NCI-H82 (cell line): ENCODE measurements around the gene FAM83B.
"Not testable (repeated sequence)": the region's sequence is repeated elsewhere in the genome, so short reads cannot be mapped to it uniquely, and the experiment has no call there.

Source experiments
- DNase-seq: peaks from one replicate; lab custom pipeline; 2025; lab: John Stamatoyannopoulos, UW

FAM83B gene

DNA sequence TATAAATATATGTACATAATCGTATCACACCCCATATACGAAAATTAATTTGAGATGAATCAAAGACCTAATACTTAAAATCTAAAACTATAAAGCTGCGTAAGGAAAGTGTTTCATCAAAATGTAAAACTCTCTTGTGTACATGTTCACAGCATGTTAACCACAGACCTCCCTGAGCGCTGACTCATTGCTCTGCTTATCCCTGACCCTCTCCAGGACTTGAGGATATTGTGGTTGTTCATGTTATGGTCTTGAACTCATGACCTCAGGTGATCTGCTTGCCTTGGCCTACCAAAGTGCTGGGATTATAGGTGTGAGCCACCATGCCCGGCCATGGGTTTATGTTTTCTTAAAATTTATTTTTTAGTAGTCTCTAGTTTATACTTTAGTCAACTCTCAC is 14.2 kb downstream of the FAM83B start:
- DNase-seq: no peak

DNA sequence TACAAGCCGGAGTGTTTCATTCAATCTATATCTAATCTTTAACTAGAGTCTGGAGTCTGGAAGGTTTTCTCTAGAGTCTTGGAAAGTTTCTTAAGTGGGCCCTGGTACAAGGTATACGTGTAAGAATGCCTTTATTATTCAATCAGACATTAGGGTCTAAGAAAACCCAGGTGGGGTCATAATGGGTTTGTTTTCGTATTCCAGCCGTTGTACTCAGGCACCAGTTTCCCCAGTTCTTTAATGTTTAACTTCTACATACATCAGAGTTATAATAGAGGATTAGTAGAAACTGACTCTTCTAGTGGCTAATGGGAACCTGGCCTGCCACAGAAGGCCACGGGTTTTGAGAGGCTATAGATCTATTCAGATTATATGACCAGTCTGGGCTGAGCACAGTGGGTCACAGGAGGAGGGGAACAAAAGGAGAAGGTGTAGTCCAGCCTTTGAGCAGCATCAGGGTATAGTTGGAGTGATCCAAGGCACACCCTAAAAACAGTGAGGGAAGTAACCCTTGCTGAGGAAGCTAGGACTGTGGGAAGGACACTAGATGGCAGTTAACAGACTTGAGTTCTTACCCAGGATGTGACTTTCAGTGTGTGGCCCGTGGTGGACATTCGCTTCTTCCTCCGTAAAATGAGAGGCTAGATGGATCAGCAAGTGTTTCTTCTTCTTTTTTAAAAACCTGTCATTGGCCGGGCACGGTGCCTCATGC is 15.5 kb downstream of the FAM83B start:
- no peak for DNase-seq

DNA sequence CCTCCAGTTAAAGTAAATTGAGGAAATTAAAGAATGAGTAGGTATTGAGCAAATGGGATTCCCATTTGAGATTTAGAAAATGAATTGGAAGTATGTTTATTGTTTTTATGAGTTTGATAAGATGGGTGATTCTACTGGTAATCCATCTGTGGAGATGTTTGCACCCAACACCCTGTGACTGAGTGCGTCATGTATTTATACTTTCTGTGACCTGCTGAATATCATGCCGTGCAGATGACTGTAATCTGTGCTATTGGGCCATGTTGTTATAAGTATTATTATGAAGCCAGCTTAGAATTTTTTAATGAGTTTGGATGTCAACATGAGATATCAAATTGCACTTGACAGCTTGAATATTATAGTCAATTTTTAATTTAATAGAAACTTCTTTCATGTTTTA is 17.7 kb downstream of the FAM83B start:
- DNase-seq: no peak

DNA sequence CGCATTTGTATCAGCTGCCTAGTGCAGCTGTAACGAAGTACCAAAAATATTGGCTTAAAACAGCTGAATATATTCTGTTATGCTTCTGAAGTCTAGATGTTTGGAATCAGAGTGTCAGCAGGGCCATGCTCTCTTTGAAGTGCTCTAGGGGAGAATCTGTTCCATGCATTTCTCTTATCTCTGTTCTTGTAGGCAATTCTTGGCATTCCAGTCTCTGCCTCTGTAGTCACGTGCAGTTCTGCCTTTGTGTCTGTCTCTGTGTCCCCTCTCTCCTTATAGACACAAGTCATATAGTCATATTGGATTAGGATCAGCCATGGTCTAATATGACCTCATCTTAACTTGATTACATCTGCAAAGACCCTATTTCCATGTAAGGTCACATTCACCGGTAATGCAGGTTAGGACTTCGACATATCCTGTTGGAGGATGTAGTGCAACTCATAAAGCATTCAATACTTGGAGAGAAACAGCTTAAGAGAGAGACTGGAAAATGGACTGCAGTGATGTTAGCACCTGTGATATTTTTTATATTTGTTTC is 18.6 kb downstream of the FAM83B start:
- DNase-seq: peak; percentile 75

DNA sequence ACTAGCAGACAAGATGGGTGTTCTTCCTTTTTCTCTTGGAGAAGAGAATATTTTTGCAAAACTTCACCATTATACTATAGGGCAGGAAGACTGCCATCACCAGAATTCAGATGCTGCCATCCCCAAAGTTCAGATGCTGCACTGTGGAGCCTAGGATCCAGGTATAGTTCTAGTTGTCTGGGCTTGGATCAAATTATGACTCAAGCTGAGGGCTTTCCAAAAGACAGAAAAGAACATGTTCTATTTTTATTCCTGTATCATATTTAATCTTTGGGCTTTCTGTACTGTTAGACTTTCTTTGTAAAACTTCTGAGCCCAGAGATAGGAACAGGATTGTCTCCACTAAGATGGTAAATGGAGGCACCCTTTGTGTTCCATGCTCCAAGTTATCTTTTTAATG is 22.0 kb downstream of the FAM83B start:
- no peak for DNase-seq

DNA sequence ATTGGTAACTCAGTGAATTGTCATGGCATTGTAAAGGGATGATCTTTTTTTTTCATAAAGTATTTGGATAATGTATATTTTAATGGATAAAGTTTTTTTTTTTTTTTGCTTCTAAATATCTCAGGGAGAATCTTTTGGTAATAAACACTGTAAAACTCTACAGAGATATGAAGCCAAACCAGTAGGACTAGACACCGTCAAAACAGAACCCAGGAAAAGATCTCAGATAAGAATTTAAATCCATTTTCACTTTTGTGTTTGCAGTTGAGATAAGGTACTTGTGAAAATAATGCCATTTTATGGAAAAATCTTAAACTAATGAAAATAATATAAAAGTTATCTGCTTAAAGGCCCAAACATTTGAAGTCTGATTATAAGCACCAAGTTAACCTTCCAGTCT is 27.0 kb downstream of the FAM83B start:
- DNase-seq: no peak

DNA sequence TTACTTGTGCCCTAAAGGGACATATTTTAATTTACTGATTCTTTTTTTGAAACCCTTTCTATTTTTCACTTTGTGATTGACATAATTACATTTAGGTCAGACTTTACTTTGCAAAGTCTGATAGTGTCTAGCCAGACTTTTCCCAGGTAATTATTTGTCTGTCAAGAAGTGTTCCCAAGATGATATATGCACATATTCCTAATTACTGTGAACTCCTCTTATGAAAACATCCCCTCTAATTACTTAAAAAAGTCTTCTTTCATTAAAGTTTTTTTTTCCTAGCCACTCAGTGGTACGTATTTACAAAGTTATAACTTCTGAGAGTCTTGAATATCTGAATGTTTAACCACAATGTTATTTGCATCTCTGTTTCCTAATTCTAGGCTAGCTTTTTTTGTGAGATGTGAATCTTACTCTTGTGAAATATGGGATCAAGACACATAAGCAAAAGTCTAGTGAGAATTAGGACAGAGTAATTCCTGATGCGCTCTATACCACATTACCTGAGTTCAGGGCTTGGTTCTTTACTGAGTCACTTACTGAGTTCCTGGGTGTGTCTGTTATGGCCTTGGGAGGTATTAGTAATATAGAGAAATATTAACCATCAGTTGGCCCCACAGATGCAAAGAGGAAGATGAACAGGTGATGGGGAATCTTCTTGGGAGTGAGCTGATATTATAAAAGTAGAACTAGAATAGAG is 27.9 kb downstream of the FAM83B start:
- DNase-seq: no peak

DNA sequence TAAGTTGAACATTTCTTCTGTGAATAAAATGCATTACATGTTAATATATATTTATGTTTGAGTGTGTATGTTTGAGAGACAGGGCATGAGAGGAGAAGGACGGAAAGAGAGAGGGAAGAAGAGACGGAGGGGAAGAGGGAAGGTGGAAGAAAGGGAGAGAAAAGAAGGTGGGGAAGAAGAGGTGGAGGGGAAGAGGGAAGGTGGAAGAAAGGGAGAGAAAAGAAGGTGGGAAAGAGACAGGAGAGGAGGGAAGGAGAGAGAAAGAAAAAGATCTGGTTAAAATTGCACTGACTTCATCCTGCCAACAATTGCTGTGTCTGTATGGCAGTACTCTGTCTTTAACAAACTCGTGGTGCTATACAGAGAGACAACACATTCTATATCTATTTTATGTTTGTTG is 29.0 kb downstream of the FAM83B start:
- no peak for DNase-seq

DNA sequence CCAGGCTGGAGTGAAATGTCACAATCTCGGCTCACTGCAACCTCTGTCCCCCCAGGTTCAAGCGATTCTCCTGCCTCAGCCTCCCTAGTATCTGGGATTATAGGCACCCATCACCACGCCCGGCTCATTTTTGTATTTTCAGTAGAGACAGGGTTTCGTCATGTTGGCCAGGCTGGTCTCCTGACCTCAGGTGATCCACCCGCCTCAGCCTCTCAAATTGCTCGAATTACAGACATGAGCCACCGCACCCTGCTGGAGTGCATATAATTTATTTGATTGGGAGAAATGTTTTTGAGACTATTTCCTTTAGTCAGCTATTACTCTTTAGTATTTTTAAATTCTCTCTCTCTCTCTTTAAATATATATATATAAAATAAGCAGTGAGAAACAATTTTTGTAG is 29.8 kb downstream of the FAM83B start:
- no peak for DNase-seq

DNA sequence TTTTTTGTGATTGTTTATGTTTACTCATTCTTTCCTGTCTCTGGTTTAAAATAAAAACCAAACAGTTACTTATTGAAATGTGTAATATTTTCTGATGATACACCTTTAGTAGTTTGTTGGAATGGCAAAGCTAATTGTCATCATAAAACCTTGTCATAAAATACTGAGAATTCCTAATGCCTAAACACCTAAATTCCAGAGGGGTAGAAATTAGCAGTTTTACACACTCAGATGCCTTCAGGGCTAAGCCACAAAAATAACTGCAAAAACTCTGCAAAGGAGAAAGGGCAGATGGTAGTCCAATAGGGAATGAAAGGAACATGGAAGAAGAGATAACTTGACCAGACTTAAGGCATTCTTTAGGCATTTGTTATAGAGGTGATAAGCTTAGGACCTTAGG is 30.3 kb downstream of the FAM83B start:
- DNase-seq: no peak

DNA sequence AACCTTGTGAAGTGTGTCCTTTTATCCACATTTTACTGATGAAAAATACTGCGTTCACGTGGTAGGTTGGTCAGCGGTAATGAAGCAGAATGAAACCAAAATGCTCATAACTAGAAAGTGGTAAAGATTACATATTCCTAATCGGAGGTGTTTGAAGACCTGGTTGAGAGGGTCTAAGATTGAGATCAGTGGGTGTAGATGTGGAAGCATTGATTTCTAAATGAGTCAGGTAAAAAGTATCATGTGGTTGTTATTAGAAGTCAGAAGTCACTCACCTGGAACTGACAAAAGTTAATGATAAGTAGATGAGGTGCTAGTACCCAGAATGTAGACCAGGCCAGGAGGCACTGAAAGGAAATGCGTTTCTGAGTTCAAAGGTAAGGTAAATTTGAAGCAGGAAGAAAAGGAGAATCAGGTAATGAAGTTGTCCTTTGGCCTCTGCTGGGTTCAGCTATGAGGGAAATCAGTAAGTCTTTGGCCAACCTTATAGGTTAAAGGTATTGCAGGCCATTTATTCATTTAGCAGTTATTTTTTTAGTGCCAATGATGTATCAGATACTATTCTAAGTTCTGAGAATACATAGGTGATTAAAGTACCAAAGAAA is 31.2 kb downstream of the FAM83B start:
- DNase-seq: no peak

DNA sequence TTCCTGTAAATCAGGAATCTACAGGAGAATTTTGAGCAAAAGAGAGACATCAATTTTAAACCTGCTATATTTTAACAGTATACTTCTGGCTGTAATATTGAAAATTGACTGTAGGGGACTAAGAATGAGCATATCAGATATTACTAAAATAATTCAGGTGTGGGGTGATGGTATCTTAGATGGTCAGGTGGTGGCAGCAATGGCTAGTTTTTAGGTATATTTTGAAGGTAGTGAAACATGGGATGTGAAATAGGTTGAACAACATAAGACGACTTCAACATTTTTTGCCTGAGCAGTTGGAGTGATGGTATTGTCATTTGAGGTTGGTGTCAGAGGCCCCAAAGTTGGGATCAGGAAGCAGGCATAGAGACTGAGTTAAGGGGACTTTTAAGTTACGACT is 32.1 kb downstream of the FAM83B start:
- DNase-seq: no peak

DNA sequence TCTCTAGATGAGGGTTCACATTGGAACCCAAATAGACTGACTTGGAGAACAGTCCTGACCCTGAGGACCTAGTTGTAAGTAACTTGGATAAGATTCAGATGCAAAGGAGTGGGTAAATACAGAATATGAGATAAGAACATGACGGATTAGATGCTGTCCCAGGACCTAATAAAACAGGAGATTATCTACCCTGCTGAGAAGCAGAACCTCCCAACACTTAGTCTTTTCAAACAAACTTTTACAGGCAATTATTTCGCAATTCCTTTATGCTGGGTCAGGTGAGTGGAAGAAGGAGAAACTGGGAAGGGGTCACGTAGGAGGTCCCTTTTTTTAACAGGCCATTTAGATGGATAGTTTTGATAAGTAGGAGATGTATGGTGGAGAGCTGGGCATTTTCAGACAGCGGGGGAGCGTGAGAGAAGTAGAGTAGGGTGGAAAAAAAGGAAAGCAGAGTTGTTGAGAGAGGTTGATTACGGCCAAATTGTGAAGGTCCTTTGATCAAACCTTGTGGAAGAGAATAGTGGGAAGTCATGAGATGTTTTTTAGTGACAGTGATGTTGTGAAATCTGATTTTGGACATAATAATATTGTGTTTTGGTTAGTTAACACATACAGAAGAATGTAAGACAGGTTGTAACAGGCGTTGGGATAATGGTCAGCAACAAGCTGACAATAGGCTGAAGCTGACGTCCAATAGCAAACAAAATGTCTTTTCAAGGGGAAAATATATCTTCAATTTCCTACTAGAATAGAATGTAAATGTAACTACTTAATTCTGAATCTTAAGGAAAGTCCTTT is 32.8 kb downstream of the FAM83B start:
- DNase-seq: no peak

DNA sequence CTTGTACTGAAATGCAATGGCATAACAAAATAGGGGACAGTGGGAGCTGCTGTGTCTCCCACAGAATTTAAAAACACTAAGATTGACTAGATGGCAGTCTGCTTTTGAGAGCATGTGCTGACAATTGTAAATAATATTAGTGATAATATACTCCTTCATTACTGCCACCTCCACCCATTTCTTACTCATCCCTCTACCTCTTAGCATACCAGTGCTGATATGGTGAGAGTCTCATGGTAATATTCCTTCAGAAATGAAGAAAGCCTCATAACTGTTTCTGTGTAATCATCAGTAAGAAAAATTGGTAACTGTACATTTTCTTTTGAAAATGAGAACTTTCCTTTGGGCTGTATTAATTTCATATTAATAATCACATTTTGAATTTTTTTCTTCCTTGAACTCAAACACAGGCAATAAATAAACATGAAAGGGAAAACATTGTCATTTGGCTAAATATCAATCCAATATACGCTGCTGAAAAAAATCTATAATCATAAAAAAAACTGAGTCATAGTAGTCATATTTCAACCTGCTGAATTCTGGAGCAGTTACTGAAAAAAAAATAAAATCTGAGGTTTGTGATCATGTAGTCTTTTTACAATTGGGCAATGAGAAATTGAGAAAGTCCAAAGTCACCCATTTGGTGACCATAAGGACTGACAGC is 34.6 kb downstream of the FAM83B start:
- no peak for DNase-seq

DNA sequence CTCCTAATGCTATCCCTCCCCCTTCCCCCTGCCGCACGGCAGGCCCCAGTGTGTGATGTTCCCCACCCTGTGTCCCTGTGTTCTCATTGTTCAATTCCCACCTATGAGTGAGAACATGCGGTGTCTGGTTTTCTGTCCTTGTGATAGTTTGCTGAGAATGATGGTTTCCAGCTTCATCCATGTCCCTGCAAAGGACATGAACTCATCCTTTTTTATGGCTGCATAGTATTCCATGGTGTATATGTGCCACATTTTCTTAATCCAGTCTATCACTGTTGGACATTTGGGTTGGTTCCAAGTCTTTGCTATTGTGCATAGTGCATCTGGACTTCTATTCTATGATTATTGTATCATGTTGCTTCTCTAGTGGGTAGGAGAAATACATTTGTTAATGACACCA is 35.3 kb downstream of the FAM83B start:
- DNase-seq: not testable (repeated sequence)

DNA sequence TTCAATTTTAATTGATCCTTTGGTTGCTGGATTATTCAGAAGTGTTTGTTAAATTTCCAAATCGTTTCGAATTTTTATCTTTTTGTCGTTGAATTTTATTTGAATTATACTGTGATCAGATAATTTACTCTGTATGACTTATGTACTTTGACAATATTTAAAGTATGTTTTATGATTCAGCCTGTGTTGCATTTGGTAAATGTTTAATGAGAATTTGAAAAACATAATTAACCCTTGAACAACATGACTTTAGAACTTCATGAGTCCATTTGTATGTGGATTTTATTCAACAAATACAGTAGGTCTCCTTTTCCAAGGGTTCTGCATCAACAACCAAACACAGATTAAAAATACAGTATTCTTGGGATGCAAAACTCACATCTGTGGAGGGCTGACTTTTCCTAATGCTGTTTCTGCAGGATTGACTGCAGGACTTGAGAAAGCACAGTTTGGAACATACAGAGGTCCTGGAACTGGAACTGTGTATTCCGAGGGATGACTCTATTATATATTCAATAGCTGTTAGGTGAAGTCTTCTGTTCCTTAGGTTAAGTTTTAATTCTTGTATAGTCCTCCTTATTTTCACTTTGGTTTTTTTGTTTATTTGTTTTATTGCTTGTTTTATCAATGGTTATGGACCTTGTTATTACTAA is 40.5 kb downstream of the FAM83B start:
- no peak for DNase-seq

DNA sequence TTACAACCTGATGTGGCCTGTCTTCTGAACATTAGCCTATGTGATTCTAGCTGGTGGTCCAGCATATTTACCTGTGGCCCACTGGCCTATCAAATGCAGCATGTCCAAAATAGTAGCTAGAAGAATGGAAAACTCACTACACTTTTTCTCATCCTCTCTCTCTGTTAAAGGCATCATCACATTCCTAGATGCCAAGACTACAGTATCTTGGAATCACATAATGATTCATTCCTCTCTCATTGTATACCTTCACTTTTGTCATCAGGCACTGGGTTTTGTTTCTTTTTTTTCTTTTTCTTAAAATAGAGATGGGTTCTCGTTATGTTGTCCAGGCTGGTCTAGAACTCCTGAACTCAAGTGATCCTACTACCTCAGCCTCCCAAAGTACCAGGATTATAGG is 45.0 kb downstream of the FAM83B start:
- no peak for DNase-seq

DNA sequence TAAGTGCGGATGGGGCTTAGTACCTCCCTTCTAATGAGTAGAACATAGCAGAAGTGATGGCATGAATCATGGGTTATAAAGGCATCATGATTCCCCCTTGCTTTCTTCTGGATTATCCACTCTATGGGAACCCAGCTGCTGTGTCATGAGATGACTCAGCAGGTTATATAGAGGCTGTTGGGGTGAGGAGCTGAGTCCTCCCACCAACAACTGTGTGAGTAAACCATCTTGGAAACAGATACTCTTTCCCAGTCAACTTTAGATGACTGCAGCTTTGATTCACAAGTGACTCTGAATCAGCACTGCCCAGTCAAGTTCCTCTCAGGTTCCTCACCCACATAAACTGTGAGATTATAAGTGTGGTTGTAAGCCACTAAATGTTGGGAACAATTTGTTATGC is 46.3 kb downstream of the FAM83B start:
- DNase-seq: peak; percentile 25

DNA sequence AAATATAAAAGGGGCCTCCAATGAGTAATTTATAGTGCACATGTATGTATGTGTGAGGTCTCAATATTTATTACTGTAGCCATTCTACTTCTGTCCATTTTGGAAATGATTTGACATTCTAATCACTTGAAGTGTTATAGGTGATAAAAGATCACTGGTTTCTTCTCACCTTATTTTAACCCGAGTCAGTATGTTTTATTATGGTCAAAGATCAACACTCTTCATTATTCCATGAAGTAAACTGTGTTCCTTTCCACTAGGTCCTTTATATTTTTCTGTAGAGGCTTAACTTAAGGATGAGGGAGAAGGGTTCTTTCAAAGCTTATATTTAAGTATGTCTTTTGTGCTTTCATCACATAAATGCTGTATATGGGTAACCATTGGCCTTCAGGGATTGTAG is 47.2 kb downstream of the FAM83B start:
- DNase-seq: no peak

DNA sequence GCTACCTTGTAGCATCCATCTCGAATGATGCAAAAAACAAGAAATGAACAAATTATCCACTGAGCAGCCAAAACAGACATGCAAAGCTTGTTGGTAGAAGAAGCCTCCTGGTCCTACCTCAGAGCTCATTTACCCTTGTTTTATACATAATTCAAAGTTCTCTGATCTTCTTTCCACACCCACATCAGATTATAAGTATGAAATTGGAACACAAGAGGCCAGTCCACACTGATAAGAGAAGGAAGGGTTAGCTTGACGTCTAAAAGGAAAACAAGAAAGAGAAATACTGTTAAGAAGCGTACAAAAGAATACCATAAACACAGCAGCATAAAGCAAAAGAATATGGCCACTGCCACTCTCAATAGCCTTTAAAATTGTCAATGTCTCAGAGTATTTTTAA is 49.7 kb downstream of the FAM83B start:
- DNase-seq: no peak

DNA sequence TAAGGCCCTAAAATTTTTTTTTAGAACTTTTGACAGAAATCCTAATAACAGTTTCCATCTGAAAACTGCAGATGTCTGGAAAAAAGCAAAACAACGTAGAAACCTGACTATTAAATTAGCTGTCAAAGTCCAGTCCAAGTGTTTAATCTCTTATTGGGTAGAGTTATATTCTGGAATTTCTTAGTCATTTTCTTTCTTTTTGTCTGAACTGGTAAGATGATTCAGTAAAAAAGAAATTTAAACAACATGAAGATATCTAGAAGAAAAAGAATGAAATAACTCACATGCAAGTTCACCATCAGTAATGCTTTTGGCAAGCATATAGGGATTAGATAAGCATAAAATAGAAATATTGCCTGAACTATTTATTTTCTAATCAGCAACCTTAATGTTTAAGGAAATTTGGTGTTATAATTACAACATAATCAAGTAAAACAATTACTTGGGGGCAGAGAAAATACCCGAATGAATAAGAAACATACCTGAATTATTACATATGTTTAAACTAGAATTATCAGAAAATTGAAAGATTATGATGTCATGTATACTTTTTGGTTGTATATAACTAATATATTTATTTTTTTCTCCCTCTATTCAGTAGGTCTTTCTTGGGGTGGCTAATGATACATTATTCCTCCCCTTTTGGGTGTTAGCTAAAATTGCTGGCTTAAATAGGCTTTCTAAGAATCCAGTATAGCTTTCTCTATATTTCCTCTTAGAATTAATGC is 51.1 kb downstream of the FAM83B start:
- no peak for DNase-seq
